SK-N-SH (cell line): ENCODE measurements around the gene WASHC2C.
"Not testable (repeated sequence)": the region's sequence is repeated elsewhere in the genome, so short reads cannot be mapped to it uniquely, and the experiment has no call there.

Experiments used
- CTCF ChIP-seq: fragments of 200-600 bp; sonication (generic); IDR thresholded peaks from 2 replicates; pipeline ENCODE4 v1.6.1; 2017; ENCODE audit warnings: antibody characterized with exemption, mild to moderate bottlenecking, moderate library complexity
- EP300 ChIP-seq, 2 experiments: IDR thresholded peaks; 2 replicates each; pipeline versions ENCODE4 v1.4.0 to v1.6.1; 2012; ENCODE audit warnings: borderline replicate concordance in 1 of 2, low read depth in 1 of 2, low read length in 1 of 2
- FOXM1 ChIP-seq: IDR thresholded peaks from 2 replicates; pipeline ENCODE4 v1.4.0; 2012; ENCODE audit warnings: low read depth, mild to moderate bottlenecking
- POLR2AphosphoS5 ChIP-seq: IDR thresholded peaks from 2 replicates; pipeline ENCODE4 v1.6.1; 2012; ENCODE audit warnings: low read depth, low read length
- RXRA ChIP-seq: IDR thresholded peaks from 2 replicates; pipeline ENCODE4 v1.4.0; 2012; ENCODE audit warnings: low read depth, mild to moderate bottlenecking, borderline replicate concordance
- SMC3 ChIP-seq: IDR thresholded peaks from 2 replicates; pipeline ENCODE4 v1.6.1; 2012; ENCODE audit warnings: low read depth, low read length, improper control_type of control experiment
- USF1 ChIP-seq: IDR thresholded peaks from 2 replicates; pipeline ENCODE4 v1.4.0; 2012; ENCODE audit warnings: low read depth, borderline replicate concordance
- USF2 ChIP-seq: fragments of 150-350 bp; IDR thresholded peaks from 2 replicates; pipeline ENCODE4 v1.6.1; 2017; ENCODE audit warnings: antibody characterized with exemption, low read length, low read depth, borderline replicate concordance

GRCh38 chr10:45787212-45787741 is 60.2 kb downstream of the WASHC2C start:
- TF ChIP-seq CTCF; USF1; EP300 (IDR thresholded peaks at IDR 0.05; ENCODE audit: borderline replicate concordance in 1 of 2, low read depth in 1 of 2, low read length in 1 of 2); POLR2AphosphoS5; FOXM1; RXRA; USF2; SMC3: not testable (repeated sequence)
